Activated T-helper 17 cell treated with anti-CD3 and anti-CD28 coated beads, Interleukin-2, amount 50 U/mL, for 72 hours (primary cell): ENCODE results near the gene TMTC3. TPM values are rescaled to one million over a fixed set of nuclear protein-coding genes. Genes with fewer than 3 reads are reported as not detected.
"Not testable (repeated sequence)": the region's sequence is repeated elsewhere in the genome, so short reads cannot be mapped to it uniquely, and the experiment has no call there.

Experiments used
- ATAC-seq: fragments of 150-1000 bp; cut with Tn5 transposase; replicated peaks from 2 replicates; pipeline ENCODE4 v1.10.0; 2021; ENCODE audit warnings: mild to moderate bottlenecking, moderate library complexity
- H3K27ac Mint-ChIP-seq: one replicate; pipeline ENCODE4 v1.8.0; 2022; ENCODE audit warnings: mixed read lengths
- H3K27me3 Mint-ChIP-seq: one replicate; pipeline ENCODE4 v1.8.0; 2022; ENCODE audit warnings: mixed read lengths
- H3K36me3 Mint-ChIP-seq: one replicate; pipeline ENCODE4 v1.8.0; 2022; ENCODE audit warnings: low read depth, mild to moderate bottlenecking, mixed read lengths
- H3K4me1 Mint-ChIP-seq: one replicate; pipeline ENCODE4 v1.8.0; 2022; ENCODE audit warnings: mixed read lengths
- H3K4me3 Mint-ChIP-seq: one replicate; pipeline ENCODE4 v1.8.0; 2022; ENCODE audit warnings: mild to moderate bottlenecking, mixed read lengths
- H3K9me3 Mint-ChIP-seq: one replicate; pipeline ENCODE4 v1.8.0; 2022; ENCODE audit warnings: mixed read lengths
- total RNA-seq, 2 donors: library from RNA; stranded (reverse); gene quantifications; one replicate each; pipeline ENCODE4 v1.2.3, GENCODE V29; 2022

Gene TMTC3
- total RNA-seq, 2 donors from 2014 or later, result 6.9 TPM

DNA sequence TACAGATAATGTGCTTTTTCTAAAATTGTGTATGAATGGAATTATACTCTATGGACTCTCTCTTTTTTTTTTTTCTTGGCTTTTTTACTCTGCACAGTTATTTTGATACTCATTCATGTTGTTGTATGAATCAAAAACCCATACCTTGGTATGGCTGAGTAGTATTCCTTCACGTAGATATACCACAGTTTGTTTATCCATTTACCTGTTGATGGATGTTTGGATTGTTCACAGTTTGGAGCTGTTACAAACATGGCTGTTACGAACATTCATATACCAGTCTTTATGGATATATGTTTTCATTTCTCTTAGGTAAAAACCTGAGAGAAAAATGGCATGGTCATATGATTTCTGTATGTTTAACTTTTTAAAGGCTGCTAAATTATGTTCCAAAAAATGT, 43.2 kb downstream of the TMTC3 start:
- H3K36me3 Mint-ChIP-seq, result peaks cover 54% of the 10 kb centered on the region
- no peaks in the 10 kb centered on the region for H3K9me3 Mint-ChIP-seq
- H3K27me3 Mint-ChIP-seq, result no peaks in the 10 kb centered on the region
- no peak for ATAC-seq
- H3K27ac Mint-ChIP-seq, result no peak overlapping the region
- no peak overlapping the region for H3K4me3 Mint-ChIP-seq
- H3K4me1 Mint-ChIP-seq, result no peaks in the 10 kb centered on the region

DNA sequence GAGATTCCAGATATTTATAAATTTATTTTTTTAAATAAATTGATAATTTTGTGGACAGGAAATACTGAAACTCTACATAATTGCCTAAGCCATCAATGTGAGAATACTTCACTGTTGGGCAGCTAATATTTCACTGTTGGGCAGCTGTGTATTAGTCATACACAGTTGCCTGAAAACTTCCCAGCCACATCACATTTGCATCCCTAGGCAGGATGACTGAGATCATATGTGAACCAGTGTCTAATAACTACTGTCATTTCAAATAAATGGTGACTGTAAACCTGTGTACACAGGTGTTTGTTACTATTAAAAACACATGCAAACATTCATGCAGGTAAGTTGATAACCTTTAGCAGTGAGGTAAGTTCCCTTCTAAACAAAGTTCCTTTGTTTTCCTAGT, 43.9 kb downstream of the TMTC3 start:
- Mint-ChIP-seq H3K27me3 (no peaks in the 10 kb centered on the region), H3K4me1 (no peaks in the 10 kb centered on the region), H3K36me3 (peaks cover 48% of the 10 kb centered on the region), H3K9me3 (no peaks in the 10 kb centered on the region), H3K27ac (no peak overlapping the region), H3K4me3 (no peak overlapping the region)
- no peak for ATAC-seq

DNA sequence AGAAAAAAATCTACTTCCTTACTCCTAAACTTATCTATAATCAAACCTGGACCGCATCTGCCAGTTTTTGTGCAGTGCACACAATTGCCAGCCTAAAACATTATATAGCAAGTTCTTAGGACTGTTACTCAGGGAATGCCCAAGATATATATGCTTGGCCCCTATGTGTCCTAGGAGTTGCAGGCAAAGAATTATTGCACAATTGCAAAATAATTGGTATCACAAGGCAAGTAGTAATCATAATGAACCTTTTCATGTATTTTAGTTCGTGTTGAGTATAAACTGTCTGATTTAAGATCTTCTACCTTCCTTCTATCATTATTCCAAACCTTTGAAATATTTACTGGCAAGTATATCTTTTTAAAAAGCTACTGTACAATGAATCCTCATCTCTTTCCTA, 45.5 kb downstream of the TMTC3 start:
- Mint-ChIP-seq H3K27me3 (no peaks in the 10 kb centered on the region), H3K9me3 (no peaks in the 10 kb centered on the region), H3K4me3 (no peak overlapping the region), H3K36me3 (peaks cover 47% of the 10 kb centered on the region), H3K4me1 (no peaks in the 10 kb centered on the region), H3K27ac (no peak overlapping the region)
- ATAC-seq, result no peak

DNA sequence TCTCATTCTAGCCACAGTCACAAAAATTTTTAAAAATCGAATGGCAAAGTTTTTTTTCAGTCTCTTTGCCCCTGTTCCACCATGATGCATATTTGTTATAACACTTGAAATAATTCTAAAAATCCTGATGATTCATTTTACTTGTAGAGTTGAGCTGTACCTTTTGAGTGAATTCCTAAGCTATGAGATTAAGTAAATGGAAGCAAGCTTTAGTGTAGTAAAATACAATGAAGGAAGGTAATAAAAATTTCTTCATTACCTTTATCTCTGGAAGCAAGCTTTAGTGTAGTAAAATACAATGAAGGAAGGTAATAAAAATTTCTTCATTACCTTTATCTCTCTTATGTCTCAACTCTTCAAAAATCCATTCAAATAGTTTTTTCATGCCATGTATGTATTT, 46.1 kb downstream of the TMTC3 start:
- Mint-ChIP-seq H3K4me3 (no peak overlapping the region), H3K4me1 (no peaks in the 10 kb centered on the region), H3K36me3 (peaks cover 41% of the 10 kb centered on the region), H3K27me3 (no peaks in the 10 kb centered on the region), H3K9me3 (no peaks in the 10 kb centered on the region), H3K27ac (no peak overlapping the region)
- no peak for ATAC-seq

DNA sequence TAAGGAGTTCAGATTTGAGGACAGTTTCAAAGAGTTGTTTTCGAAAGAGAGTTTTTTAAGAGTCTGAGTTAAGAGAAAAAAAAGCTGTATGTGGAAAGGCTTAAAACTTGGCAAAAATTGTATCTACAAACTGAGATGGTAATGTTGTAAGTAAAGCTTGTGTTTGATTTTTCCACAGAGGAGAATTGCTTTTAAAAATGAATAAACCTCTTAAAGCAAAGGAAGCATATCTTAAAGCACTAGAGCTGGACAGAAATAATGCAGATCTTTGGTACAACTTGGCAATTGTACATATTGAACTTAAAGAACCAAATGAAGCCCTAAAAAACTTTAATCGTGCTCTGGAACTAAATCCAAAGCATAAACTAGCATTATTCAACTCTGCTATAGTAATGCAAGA, 50.3 kb downstream of the TMTC3 start:
- H3K9me3 Mint-ChIP-seq, result no peaks in the 10 kb centered on the region
- ATAC-seq, result no peak
- peaks cover 51% of the 10 kb centered on the region for H3K36me3 Mint-ChIP-seq
- H3K27ac Mint-ChIP-seq, result no peak overlapping the region
- no peak overlapping the region for H3K4me3 Mint-ChIP-seq
- no peaks in the 10 kb centered on the region for H3K27me3 Mint-ChIP-seq
- no peaks in the 10 kb centered on the region for H3K4me1 Mint-ChIP-seq

DNA sequence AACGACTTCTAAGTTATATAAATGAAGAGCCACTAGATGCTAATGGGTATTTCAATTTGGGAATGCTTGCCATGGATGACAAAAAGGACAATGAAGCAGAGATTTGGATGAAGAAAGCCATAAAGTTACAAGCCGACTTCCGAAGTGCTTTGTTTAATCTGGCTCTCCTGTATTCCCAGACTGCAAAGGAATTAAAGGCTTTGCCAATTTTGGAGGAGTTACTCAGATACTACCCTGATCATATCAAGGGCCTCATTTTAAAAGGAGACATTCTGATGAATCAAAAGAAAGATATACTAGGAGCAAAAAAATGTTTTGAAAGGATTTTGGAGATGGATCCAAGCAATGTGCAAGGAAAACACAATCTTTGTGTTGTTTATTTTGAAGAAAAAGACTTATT, 52.8 kb downstream of the TMTC3 start:
- Mint-ChIP-seq H3K27ac (no peak overlapping the region), H3K9me3 (no peaks in the 10 kb centered on the region), H3K27me3 (no peaks in the 10 kb centered on the region), H3K4me3 (no peak overlapping the region), H3K4me1 (no peaks in the 10 kb centered on the region), H3K36me3 (peaks cover 48% of the 10 kb centered on the region)
- ATAC-seq, result no peak

DNA sequence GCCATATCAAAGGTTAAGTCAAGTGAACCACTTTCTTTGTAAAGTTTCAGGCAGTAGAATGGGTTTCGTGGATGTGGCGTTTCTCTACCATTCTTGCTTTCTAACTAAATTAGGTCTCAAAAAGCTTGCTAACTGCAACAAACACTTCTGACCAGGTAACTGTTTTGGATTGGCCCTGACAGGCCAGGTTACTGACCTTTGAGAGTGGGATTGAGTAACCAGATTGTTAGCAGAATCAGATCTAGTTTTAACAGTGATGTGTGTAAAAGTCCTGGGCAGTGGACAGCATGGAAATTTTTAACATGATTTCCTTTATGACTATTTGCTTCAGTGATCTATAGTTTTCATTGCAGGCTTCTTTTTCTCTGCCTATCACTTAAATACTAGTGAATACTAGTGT, 57.9 kb downstream of the TMTC3 start:
- no peak for ATAC-seq
- Mint-ChIP-seq H3K4me1 (no peaks in the 10 kb centered on the region), H3K4me3 (no peak overlapping the region), H3K27ac (no peak overlapping the region), H3K9me3 (peaks cover 5% of the 10 kb centered on the region), H3K36me3 (peaks cover 15% of the 10 kb centered on the region), H3K27me3 (no peaks in the 10 kb centered on the region)

DNA sequence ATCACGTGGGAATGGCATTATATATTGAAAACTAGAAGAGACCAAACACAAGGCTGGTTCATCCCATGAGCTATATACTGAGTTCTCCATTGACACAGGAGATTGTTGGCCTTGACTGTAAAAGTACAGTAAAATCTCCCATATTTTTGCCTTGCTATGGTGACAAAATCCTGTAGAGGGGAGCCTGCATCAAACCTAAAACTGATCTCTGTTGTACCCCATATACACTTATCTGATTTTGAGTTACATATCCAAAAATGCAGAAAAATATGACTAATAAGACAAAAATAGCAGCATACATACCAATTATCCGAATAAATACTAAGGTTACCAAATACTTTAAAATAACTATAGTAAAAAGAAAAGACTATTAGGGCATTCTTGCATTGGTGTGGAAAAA, 60.4 kb downstream of the TMTC3 start:
- ATAC-seq, result no peak
- no peak overlapping the region for H3K4me3 Mint-ChIP-seq
- no peaks in the 10 kb centered on the region for H3K4me1 Mint-ChIP-seq
- no peaks in the 10 kb centered on the region for H3K36me3 Mint-ChIP-seq
- peaks cover 5% of the 10 kb centered on the region for H3K9me3 Mint-ChIP-seq
- H3K27ac Mint-ChIP-seq, result no peak overlapping the region
- no peaks in the 10 kb centered on the region for H3K27me3 Mint-ChIP-seq

DNA sequence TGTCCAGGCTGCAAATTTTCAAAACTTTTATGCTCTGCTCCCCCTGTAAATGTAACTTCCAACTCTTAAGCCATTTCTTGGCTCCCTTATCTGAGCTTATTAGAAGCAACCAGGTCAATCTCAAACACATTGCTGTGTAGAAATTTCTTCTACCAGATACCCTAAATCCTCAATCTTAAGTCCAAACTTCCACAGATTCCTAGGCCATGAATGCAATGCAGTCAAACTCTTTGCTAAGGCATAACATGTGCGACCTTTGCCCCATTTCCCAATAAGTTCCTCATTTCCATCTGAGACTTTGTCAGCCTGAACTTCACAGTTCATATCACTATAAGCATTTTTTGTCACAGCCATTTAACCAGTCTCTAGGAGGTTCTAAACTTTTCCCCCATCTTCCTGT, 64.5 kb downstream of the TMTC3 start:
- Mint-ChIP-seq H3K9me3 (peaks cover 18% of the 10 kb centered on the region), H3K36me3 (no peaks in the 10 kb centered on the region), H3K27ac (no peak overlapping the region), H3K4me1 (no peaks in the 10 kb centered on the region), H3K4me3 (no peak overlapping the region), H3K27me3 (peaks cover 5% of the 10 kb centered on the region)
- no peak for ATAC-seq

DNA sequence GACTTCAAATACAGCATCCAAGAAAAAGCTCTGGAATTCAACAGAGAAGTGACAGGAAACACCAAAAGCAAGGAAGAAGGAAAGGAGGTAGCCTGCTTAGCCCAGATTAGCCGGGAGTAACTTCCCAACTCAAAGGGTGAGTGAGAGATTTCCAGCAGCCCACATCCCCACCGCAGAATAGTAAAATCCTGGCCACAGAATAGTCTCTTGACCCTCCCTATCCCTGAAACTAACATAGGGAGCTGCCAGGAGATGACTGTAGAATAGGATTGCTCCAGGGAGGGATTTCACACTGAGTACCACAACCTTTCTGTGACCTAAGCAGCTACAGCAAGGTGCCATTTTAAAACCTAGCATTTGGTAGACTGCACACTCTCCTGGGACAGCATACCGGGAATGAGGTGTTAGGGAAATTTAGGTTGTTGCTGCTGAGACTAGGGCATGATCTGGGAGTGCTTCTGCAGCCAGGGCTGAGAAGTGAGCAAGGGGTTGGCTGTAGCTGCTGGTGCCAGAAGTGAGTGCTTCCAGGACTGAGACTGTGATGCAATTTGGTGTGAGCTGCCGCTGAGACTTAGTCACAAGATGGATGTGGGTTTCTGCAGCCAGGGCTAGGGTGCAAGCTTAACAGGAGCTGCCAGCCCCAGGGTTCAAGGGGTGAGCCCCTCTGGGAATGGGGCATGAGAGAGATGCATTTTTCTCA, 66.0 kb downstream of the TMTC3 start:
- no peaks in the 10 kb centered on the region for H3K36me3 Mint-ChIP-seq

DNA sequence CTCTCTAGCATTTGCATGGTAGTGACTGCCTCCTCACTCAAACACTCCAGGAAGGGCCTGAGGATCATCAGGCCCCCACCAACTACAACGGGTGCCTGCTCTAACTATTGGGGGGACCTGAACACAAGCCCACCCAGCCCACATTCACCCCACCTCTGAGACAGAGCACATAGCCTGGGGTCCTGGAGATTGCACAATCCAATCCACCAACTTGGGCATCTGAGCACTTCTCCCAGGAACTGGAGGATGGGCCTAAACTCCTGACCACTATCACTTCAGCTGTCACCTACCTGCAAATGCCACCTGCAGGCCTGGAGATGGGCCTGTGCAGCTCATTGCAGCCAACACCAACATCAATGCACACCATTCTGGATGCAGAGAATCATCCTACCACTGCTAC, 66.6 kb downstream of the TMTC3 start:
- Mint-ChIP-seq H3K27me3 (peaks cover 5% of the 10 kb centered on the region), H3K9me3 (peaks cover 34% of the 10 kb centered on the region), H3K4me1 (no peaks in the 10 kb centered on the region), H3K27ac (no peak overlapping the region), H3K4me3 (no peak overlapping the region), H3K36me3 (no peaks in the 10 kb centered on the region)
- ATAC-seq, result no peak

More for the DNA sequence above, 66.0 kb downstream of the TMTC3 start:
- ATAC-seq, result no peak
- Mint-ChIP-seq H3K27me3 (peaks cover 5% of the 10 kb centered on the region), H3K27ac (no peak overlapping the region), H3K4me3 (no peak overlapping the region), H3K4me1 (no peaks in the 10 kb centered on the region), H3K9me3 (peaks cover 28% of the 10 kb centered on the region)

DNA sequence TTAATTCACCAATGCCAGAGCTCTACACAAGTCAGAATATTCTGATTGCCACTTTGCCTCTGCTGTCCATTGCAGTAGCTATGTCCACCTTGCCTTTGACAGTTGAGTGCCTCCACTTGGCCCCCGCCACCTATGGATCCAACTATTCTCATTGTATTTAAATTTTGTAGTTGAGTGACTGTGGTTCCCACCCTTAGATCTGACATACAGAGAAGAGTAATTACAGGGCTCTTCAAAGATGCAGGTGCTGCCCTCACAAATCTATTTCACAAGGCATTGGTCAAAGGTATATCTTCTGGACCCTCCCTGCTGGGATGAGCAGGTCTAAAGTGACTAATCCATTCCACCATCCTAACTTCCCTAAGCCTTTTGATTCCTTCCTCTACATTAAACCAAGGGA, 68.2 kb downstream of the TMTC3 start:
- not testable (repeated sequence) for H3K4me1 Mint-ChIP-seq, H3K36me3 Mint-ChIP-seq, ATAC-seq, H3K4me3 Mint-ChIP-seq, H3K27me3 Mint-ChIP-seq, H3K27ac Mint-ChIP-seq
- peaks cover 40% of the 10 kb centered on the region for H3K9me3 Mint-ChIP-seq

DNA sequence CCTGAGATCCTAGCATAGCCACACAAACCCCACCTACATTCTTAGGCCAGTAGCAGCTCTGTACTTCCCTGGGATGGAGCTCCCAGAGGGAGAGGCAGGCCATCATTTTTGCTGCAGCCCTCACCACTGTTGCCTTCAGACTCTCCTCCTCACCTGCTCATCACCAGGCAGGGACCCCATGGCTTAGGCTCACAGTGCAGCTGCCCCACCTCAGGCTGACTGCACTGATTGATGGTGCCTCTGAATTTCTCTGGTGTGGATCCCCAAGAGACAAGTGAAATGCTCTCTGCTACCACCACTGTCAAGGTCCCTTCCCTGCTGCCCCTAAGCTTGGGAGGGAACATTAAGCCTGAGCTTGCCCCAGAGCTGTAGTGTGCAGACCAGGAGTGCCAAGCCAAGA, 76.2 kb downstream of the TMTC3 start:
- no peak overlapping the region for H3K4me3 Mint-ChIP-seq
- no peak overlapping the region for H3K27ac Mint-ChIP-seq
- no peaks in the 10 kb centered on the region for H3K36me3 Mint-ChIP-seq
- H3K4me1 Mint-ChIP-seq, result no peaks in the 10 kb centered on the region
- peaks cover 38% of the 10 kb centered on the region for H3K9me3 Mint-ChIP-seq
- no peak for ATAC-seq
- H3K27me3 Mint-ChIP-seq, result peaks cover 4% of the 10 kb centered on the region

DNA sequence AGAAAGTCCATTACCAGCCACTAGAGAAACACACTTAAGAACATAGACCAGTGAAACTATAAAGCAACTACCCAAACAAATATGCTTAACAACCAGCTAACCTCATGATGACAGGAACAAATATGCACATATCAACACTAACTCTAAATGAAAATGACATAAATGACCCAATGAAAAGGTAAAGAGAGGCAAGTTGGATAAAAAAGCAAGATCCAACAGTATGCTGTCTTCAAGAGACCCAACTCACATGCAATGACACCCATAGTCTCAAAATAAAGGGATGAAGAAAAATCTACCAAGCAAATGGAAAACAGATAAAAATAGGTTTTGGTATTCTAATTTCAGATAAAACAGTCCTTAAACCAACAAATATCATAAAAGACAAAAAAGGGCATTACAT, 77.8 kb downstream of the TMTC3 start:
- H3K36me3 Mint-ChIP-seq, result no peaks in the 10 kb centered on the region
- peaks cover 23% of the 10 kb centered on the region for H3K9me3 Mint-ChIP-seq
- H3K27me3 Mint-ChIP-seq, result no peaks in the 10 kb centered on the region
- no peak overlapping the region for H3K27ac Mint-ChIP-seq
- ATAC-seq, result no peak
- no peaks in the 10 kb centered on the region for H3K4me1 Mint-ChIP-seq
- no peak overlapping the region for H3K4me3 Mint-ChIP-seq

DNA sequence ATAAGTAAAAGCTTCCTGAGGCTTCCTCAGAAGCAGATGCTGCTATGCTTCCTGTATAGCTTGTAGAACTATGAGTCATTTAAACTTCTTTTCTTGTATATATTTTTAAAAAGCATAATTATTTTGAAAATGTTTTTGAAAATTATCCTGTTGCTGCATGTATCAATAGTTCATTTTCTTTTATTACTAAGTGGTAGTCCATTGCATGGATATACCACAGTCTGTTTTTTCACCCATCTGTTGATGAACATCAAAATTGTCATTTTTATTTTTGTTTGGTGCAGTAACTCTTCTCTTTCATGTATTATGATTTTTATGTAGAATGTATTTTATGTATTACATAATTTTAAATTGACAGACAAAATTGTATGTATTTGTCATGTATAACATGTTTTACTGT, 81.4 kb downstream of the TMTC3 start:
- peaks cover 7% of the 10 kb centered on the region for H3K4me1 Mint-ChIP-seq
- no peak for ATAC-seq
- no peaks in the 10 kb centered on the region for H3K36me3 Mint-ChIP-seq
- no peak overlapping the region for H3K4me3 Mint-ChIP-seq
- H3K27me3 Mint-ChIP-seq, result no peaks in the 10 kb centered on the region
- no peak overlapping the region for H3K27ac Mint-ChIP-seq
- peaks cover 23% of the 10 kb centered on the region for H3K9me3 Mint-ChIP-seq

DNA sequence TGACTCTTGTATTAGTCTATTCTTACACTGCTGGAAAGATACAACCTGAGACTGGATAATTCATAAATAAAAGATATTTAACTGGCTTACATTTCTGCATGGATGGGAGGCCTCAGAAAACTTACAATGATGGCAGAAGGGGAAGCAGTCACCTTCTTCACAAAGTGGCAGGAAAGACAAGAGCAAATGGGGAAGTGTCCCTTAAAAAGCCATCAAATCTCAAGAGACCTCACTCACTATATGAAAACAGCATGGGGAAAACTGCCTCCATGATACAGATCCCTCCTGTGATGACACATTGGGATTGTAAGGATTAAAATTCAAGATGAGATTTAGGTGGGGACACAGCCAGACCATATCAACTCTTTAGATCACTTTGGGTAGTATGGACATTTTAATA, 83.7 kb downstream of the TMTC3 start:
- Mint-ChIP-seq H3K4me3 (no peak overlapping the region), H3K4me1 (peaks cover 7% of the 10 kb centered on the region), H3K36me3 (no peaks in the 10 kb centered on the region), H3K9me3 (peaks cover 17% of the 10 kb centered on the region), H3K27me3 (no peaks in the 10 kb centered on the region), H3K27ac (no peak overlapping the region)
- ATAC-seq, result no peak
